Neural progenitor cell (in vitro differentiated cells): ENCODE results near the gene SLMAP. TPM values are rescaled to one million over a fixed set of nuclear protein-coding genes. Genes with fewer than 3 reads are reported as not detected.

Source experiments
- DNase-seq: peaks from one replicate; pipeline ENCODE4 v3.0.0-alpha.2; 2016; ENCODE audit warnings: low spot score
- H2AFZ ChIP-seq: fragments of 200-600 bp; sonication (generic); replicated peaks from 2 replicates; pipeline ENCODE4 v1.6.1; 2016; ENCODE audit warnings: antibody characterized with exemption
- H3F3A ChIP-seq: fragments of 200-600 bp; sonication (generic); 2 replicates; pipeline ENCODE4 v1.6.1; 2016; ENCODE audit warnings: antibody characterized with exemption, low read depth
- H3K27ac ChIP-seq: fragments of 200-600 bp; sonication (generic); 2 replicates; pipeline ENCODE4 v1.5.1; 2016; ENCODE audit warnings: mild to moderate bottlenecking
- H3K27me3 ChIP-seq: fragments of 200-600 bp; sonication (generic); 2 replicates; pipeline ENCODE4 v1.6.1; 2016; ENCODE audit warnings: mild to moderate bottlenecking, moderate library complexity
- H3K36me3 ChIP-seq: fragments of 200-600 bp; sonication (generic); 2 replicates; pipeline ENCODE4 v1.5.1; 2016
- H3K4me1 ChIP-seq: fragments of 200-600 bp; sonication (generic); 2 replicates; pipeline ENCODE4 v1.6.1; 2016; ENCODE audit warnings: mixed run types
- H3K4me2 ChIP-seq: fragments of 200-600 bp; sonication (generic); 2 replicates; pipeline ENCODE4 v1.6.1; 2016
- H3K4me3 ChIP-seq: fragments of 200-600 bp; sonication (generic); 2 replicates; pipeline ENCODE4 v1.5.1; 2016
- H3K79me2 ChIP-seq: fragments of 200-600 bp; sonication (generic); 2 replicates; pipeline ENCODE4 v1.6.1; 2016; ENCODE audit warnings: low read depth
- H3K9ac ChIP-seq: fragments of 200-600 bp; sonication (generic); 2 replicates; pipeline ENCODE4 v1.6.1; 2016
- H3K9me3 ChIP-seq: fragments of 200-600 bp; sonication (generic); 2 replicates; pipeline ENCODE4 v1.5.1; 2016; ENCODE audit warnings: low read depth
- H4K20me1 ChIP-seq: fragments of 200-600 bp; sonication (generic); 2 replicates; pipeline ENCODE4 v1.6.1; 2016; ENCODE audit warnings: low read depth
- H3K27ac Mint-ChIP-seq: 3 replicates; pipeline ENCODE4 v1.8.0; 2021; ENCODE audit warnings: mixed read lengths
- H3K27me3 Mint-ChIP-seq: 2 replicates; pipeline ENCODE4 v1.8.0; 2022; ENCODE audit warnings: low read depth, mild to moderate bottlenecking, inconsistent platforms, moderate library complexity, mixed read lengths; ENCODE audit not compliant: insufficient read depth
- H3K36me3 Mint-ChIP-seq: 3 replicates; pipeline ENCODE4 v1.8.0; 2021; ENCODE audit warnings: mixed read lengths
- H3K4me1 Mint-ChIP-seq: 3 replicates; pipeline ENCODE4 v1.8.0; 2021; ENCODE audit warnings: mixed read lengths
- H3K4me3 Mint-ChIP-seq: 3 replicates; pipeline ENCODE4 v1.8.0; 2021; ENCODE audit warnings: mild to moderate bottlenecking, moderate library complexity, mixed read lengths
- H3K9me3 Mint-ChIP-seq: 3 replicates; pipeline ENCODE4 v1.8.0; 2020; ENCODE audit warnings: mixed read lengths
- CTCF ChIP-seq: fragments of 200-600 bp; sonication (generic); IDR thresholded peaks from 2 replicates; pipeline ENCODE4 v1.5.1; 2017; ENCODE audit warnings: antibody characterized with exemption, mild to moderate bottlenecking
- EZH2 ChIP-seq: fragments of 200-600 bp; sonication (generic); IDR thresholded peaks from 2 replicates; pipeline ENCODE4 v1.6.1; 2017; ENCODE audit warnings: antibody characterized with exemption, mild to moderate bottlenecking, moderate library complexity
- EZH2phosphoT487 ChIP-seq: fragments of 200-600 bp; sonication (generic); IDR thresholded peaks from 2 replicates; pipeline ENCODE4 v1.6.1; 2017; ENCODE audit warnings: antibody characterized with exemption
- total RNA-seq: library from RNA; depleted of rRNA; stranded (reverse); fragments of >200 nt; gene quantifications from 2 replicates; pipeline ENCODE4 v1.2.3, GENCODE V29; 2015; ENCODE audit warnings: low replicate concordance

The SLMAP gene
- total RNA-seq, 1 donor from 2014 or later: 59.4 TPM

- peaks cover 7% of the 10 kb centered on the region for H3F3A ChIP-seq
- no peaks in the 10 kb centered on the region for H3K36me3 ChIP-seq
- H3K79me2 ChIP-seq: no peaks in the 10 kb centered on the region
- Mint-ChIP-seq H3K27ac (peak overlapping the region; percentile 79), H3K9me3 (no peaks in the 10 kb centered on the region), H3K27me3 (no peaks in the 10 kb centered on the region), H3K36me3 (no peaks in the 10 kb centered on the region), H3K4me1 (peaks cover 38% of the 10 kb centered on the region), H3K4me3 (no peak overlapping the region)
- H2AFZ ChIP-seq: no peak overlapping the region
- H3K27me3 ChIP-seq: no peaks in the 10 kb centered on the region
- peaks cover 14% of the 10 kb centered on the region for H3K4me1 ChIP-seq
- no peak overlapping the region for H3K4me3 ChIP-seq
- H3K9me3 ChIP-seq: no peaks in the 10 kb centered on the region
- TF ChIP-seq CTCF (no peak), EZH2phosphoT487 (no peak), EZH2 (no peak)
- H3K27ac ChIP-seq: no peak overlapping the region
- no peak for DNase-seq
- H3K9ac ChIP-seq: no peak overlapping the region
- no peaks in the 10 kb centered on the region for H4K20me1 ChIP-seq
- H3K4me2 ChIP-seq: no peak overlapping the region
Observed at GRCh38 chr3:57953576-57953975, 197.5 kb downstream of the SLMAP start.

GRCh38 chr3:57956119-57956832 is 200.2 kb downstream of the SLMAP start:
- Histone ChIP-seq H3K27ac (no peak overlapping the region), H4K20me1 (no peaks in the 10 kb centered on the region), H3K27me3 (no peaks in the 10 kb centered on the region), H2AFZ (no peak overlapping the region), H3K79me2 (no peaks in the 10 kb centered on the region), H3K4me1 (peaks cover 8% of the 10 kb centered on the region), H3K4me3 (no peak overlapping the region), H3F3A (no peaks in the 10 kb centered on the region), H3K9ac (no peak overlapping the region), H3K9me3 (no peaks in the 10 kb centered on the region), H3K36me3 (no peaks in the 10 kb centered on the region), H3K4me2 (no peak overlapping the region)
- Mint-ChIP-seq H3K27ac (no peak overlapping the region), H3K27me3 (peaks cover 2% of the 10 kb centered on the region), H3K36me3 (no peaks in the 10 kb centered on the region), H3K4me3 (no peak overlapping the region), H3K9me3 (no peaks in the 10 kb centered on the region), H3K4me1 (peaks cover 23% of the 10 kb centered on the region)
- DNase-seq: no peak
- no peak for TF ChIP-seq CTCF
- no peak for TF ChIP-seq EZH2

GRCh38 chr3:57956833-57957174 is 200.7 kb downstream of the SLMAP start:
- H3K4me3 Mint-ChIP-seq: no peak overlapping the region
- H3K9me3 Mint-ChIP-seq: no peaks in the 10 kb centered on the region
- Histone ChIP-seq H3K79me2 (no peaks in the 10 kb centered on the region), H3K27ac (no peak overlapping the region), H2AFZ (no peak overlapping the region), H3K4me1 (peaks cover 4% of the 10 kb centered on the region), H4K20me1 (no peaks in the 10 kb centered on the region), H3K4me3 (no peak overlapping the region), H3K36me3 (no peaks in the 10 kb centered on the region), H3K4me2 (no peak overlapping the region), H3K27me3 (no peaks in the 10 kb centered on the region), H3K9me3 (no peaks in the 10 kb centered on the region), H3K9ac (no peak overlapping the region), H3F3A (no peaks in the 10 kb centered on the region)
- peaks cover 2% of the 10 kb centered on the region for H3K27me3 Mint-ChIP-seq
- peak overlapping the region; percentile 76 for H3K27ac Mint-ChIP-seq
- no peaks in the 10 kb centered on the region for H3K36me3 Mint-ChIP-seq
- no peak for DNase-seq
- peaks cover 18% of the 10 kb centered on the region for H3K4me1 Mint-ChIP-seq
- TF ChIP-seq EZH2phosphoT487: no peak
- TF ChIP-seq CTCF: no peak
- TF ChIP-seq EZH2: no peak
